Stimulated activated CD4-positive, alpha-beta T cell treated with anti-CD3 and anti-CD28 coated beads, TNF-alpha, amount 100 ng/mL, for 4 hours (primary cell): ENCODE data around the gene KCTD20.
"Not testable (repeated sequence)": the region's sequence is repeated elsewhere in the genome, so short reads cannot be mapped to it uniquely, and the experiment has no call there.

ENCODE experiments used
- DNase-seq, 3 experiments: peaks; one replicate each; pipeline ENCODE4 v3.0.0-alpha.2; 2020; ENCODE audit warnings: low read depth in 3 of 3

The KCTD20 gene

DNA sequence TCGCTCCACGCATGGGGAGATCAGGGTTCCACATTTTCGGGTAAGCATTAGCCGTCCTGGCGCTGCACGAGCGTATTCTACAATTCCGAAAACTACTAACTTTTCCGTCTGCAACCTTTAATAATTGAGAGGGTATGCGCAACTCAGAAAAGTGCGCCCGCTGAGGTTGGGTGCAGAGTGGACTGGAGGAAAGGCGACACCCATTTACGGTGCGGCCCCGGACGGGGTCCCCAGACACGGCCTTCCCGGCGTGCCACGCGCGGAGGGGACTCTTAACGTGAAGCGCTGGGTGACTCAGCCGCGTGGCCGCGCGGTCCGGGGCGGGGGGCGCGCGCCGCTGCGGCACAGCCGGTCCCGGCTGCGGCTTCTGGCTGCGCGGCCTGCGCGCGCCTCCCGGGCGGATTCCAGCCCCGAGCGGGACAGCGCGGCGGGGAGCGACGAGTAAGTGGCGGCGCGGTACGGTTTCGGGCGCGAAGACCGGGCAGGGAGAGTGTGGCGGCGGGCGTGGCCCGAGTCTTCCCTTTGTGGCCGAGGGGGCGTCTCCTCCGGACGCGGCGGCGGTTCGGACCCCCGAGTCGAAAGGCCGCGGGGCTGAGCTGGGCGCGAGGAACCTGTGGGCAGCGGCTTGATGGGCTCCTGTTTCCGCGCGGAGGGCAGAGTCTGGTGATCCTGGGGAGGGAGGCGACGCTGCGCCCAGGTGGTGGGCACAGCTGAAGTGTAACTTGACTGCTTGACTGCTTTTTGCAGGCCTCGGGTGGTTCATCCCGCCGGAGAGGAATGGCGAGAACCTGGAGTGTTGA lies at the start of gene KCTD20, which contains the start of gene PXT1:
TSS of gene KCTD20 (plus strand) at position 330 of the 800 bp plus-strand sequence. CDS start 27,098 bp downstream, outside the sequence.
TSS of gene PXT1 (minus strand) at position 184 of the 800 bp plus-strand sequence. CDS start 16,772 bp downstream, outside the sequence.
- DNase-seq: peak; percentile 70 to 76 (median 74)

DNA sequence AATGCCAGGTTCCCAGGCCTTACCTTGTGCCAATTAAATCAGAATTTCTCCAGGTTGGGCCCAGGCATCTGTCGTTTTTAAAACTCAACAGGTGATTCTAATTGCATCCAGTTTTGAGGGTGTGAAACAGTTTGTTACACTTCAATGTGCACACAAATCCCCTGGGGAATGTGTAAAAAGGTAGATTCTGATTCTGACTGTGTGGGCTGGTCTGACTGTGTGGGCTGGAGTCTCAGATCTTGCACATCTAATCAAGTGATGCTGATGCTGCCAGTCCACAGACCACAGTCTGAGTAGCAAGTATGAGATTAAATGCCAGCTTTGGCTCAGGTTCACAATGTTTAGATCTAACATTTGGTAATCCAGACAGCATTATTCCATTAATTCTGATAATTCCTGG lies 42.8 kb upstream of the KCTD20 start:
- no peak for DNase-seq

DNA sequence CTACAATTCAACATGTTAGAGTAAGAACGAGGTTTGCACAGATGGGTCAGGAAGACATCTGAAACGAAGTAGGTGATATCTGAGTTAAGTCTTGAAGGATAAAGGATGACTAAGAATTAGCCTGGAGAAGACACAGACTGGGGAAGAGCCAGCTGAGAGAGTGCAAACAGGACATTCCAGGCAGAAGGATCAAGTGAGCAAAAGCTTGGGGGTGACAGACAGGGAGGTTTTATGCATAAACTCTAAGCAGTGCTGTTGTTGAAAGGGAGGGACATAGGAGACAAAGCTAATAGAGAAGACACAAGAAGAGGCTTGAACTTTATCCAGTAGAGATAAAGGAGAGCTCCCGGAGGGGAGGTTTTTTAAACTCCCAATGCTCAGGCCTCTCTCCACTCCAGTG lies 40.3 kb upstream of the KCTD20 start:
- no peak for DNase-seq

DNA sequence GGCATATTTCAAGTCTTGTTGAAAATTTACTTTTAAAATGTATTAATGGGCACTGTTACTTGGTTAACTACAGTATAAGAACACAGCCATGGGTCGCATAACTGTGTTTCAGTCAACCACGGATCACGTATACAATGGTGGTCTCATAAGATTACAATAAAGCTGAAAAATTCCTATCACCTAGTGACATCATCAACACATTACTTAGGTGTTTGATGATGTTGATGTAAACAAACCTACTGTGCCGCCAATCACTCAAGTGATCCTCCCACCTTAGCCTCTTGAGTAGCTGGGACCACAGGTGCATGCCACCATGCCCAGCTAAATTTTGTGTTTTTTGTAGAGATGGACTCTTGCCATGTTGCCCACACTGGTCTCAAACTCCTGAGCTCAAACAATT lies 38.6 kb upstream of the KCTD20 start:
- no peak for DNase-seq

DNA sequence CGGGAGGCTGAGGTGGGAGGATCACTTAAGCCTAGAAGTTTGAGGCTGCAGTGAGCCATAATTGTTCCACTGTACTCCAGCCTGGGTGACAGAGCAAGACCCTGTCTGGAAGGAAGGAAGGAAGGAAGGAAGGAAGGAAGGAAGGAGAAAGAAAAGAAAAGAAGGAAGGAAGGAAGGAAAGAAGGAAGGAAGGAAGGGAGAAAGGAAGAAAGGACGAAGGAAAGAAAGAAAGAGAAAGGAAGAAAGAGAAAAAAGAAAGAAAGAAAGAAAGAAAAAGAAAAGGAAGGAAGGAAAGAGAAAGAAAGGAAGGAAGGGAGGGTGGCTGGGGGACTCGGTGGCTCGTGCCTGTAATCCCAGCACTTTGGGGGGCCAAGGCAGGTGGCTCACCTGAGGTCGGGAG lies 33.1 kb upstream of the KCTD20 start:
- not testable (repeated sequence) for DNase-seq

DNA sequence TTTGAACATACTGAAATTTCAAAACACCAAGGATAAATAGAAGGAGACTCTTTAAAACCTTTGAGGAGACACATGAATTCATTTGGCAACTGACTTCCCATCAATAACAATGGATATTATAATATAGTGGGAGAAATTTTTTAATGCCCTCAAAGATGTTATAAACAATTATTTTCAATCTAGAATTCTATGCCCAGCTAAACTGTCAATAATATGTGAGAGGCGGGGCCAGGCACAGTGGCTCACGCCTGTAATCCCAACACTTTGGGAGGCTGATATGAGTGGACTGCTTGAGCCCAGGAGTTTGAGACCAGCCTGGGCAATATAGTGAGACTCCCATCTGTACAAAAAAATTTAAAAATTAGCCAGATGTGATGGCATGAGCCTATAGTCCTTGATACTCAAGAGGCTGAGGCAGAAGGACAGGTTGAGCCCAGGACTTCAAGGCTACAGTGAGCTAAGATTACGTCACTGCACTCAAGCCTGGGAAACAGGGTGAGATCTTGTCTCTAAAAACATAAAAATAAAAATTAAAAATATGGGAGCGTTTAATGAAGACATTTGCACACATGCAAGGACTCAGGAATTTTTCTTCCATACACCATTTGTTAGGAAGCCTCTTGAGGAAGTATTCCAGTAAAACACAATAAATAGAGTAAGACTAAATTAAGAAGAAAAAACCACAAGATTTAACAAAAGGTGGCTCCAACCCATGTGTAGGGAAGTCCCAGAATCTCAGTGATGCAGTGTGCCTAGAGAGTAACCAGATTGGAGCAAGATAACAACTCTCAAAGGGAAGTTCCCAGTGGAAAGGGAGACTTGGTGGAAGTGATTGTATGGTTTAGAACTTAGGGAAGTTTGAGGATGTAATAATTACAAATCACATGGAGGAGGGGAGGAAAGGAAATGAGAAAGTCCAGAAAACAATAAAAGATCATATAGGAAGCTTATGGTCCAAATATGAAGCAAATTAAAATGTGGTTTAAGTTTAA lies 29.0 kb upstream of the KCTD20 start:
- no peak for DNase-seq

DNA sequence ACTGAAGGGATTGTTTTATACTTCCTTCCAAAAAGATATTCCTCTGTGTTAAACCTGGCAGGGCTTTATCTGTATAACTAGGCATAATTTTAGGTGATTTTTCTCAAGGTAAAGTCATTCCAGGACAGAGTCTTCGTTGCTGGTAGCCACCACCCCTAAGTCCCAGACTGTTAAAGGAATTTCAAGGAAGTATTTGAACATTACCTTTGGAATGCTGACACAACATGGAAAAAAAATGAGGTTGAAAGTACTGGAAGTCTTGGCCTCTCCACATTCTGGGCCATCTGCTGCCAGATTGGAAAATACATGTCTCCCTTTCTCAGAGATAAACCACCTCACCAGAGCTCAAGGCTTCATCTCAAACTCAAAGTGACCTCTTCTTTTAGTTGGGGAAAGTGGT lies 28.3 kb upstream of the KCTD20 start:
- no peak for DNase-seq

DNA sequence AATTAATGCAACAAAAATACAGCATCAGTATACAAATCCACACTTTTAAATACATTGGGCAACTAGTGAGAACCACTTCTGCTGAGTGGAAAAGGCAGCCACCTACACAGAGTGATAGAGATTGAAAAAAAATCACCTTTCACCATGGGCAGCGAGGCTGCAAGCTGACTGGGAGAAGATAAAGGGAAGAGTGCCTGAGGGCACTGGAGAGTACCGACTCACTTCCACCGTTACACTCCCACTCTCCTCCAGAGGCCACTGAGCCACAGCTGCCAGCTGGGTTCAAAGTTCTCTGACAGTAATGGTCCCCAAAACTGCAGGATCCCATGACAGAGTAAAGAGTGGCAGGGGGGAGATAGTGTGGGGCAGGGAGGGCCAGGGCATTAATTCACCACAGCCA lies 24.2 kb upstream of the KCTD20 start:
- DNase-seq: no peak

DNA sequence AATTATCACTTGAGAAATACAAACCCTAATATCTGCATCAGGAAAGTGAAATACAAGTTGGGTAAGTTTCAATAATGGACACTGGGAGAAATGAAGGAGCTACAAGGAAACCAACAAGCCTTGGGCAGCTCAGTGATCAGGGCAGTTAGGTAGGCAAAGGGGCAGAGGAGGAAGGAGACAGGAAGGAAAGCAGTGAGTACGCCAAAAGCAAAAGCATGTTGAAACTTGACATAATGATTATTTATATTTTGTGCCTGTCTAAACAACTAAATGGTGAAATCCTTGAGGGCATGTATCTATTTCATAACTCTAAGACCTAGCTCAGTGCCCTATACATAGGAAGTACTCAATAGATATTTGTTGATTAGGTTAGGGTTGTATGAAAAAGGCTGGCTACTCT lies 23.5 kb upstream of the KCTD20 start:
- no peak for DNase-seq

DNA sequence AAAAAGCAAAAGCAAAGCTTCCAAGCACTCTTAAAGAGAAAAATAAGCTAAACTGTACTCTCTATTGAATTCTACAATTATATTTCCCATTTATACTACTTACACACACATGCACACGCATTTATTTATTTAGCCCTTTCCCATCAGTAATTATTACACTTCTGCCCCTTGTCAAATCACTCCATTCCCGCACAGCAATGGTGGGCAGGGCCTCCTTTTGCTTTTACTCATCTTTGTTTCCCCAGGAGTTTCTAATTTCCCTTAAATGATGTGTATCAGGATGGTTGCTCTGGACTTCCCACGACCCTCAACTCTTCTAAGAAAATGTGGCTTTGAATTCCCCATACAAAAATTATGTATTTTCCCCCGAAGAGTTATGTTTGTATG lies 20.1 kb upstream of the KCTD20 start:
- DNase-seq: no peak

DNA sequence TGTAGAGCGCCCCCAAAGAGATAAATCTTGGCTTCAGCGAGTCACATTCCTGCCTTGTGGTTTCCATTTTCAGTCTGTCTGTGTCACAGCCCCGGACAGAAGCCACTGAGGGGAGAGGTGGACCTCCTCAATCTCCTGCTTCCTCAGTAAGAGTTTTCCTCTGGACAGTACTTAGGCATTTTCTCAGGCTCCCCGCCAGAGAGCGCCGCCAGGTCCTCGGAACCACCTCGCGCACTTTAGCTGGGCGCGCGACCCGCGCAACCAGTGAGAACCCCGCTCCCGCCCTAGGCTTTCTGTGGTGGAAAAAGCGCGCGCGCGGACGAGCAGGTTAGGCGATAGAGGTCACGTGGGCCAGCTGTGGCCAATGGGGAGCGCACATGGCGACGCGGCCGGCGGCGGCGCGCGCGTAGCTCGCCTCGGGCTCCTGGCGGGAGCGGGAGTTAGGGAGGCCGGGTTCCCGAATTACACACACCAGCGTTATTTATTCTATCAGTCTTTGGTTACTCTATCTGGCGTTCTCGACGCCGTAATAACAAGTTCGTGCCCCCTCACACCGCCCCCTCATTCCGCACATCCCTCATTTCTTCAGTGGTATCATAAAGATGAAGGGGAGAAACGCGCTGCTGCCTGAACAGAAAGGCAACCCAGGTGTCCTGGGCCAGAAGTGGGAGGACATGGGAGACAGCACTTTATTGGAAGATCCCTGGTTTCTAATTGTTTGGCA lies 19.5 kb upstream of the KCTD20 start:
- DNase-seq: peak; percentile 90 to 97 (median 97)

DNA sequence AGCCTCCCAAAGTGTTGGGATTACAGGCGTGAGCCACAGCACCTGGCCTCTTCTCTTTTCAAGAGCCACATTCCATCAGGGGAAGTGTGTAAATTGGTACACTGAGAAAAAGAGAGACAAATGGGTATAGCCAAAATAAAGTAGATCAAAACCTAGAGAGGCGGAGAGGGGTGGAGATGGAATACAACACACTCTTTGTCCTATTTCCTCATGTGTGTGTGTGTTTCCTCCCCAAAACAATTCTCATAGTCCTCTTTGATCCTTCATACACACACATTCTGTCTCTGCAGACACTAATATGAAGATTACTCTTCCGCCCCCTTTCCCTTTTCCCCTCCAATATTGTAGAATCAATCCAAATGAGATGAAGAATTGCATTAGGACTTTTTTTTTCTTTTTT lies 16.2 kb upstream of the KCTD20 start:
- DNase-seq: no peak

DNA sequence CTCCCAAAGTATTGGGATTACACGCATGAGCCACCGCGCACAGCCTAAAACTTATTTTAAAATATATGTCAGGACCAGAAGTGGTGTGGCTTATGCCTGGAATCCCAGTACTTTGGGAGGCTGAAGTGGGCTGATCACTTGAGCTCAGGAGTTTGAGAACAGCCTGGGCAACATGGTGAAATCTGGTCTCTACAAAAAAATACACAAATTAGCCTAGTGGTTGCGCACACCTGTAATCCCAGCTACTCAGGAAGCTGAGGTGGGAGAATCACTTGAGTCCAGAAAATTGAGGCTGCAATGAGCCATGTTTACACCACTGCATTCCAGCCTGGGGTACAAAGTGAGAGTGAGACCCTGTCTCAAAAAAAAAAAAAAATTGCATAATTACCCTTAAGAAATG lies 13.9 kb upstream of the KCTD20 start:
- DNase-seq: no peak

DNA sequence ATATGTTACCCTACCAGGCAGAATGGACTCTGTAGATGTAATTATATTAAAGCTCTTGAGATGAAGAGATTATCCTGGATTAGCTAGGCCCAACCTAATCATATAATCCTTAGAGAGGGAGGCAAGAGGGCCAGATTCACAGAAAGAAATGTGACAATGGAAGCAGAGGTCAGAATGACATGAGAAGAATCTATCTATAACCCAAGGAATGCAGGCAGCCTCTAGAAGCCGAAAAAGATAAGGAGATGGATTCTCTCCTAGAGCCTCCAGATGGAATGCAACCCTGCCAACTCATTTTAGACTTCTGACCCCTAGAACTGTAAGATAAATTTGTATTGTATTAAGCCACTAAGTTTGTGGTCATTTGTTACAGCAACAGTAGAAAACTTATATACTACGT lies 12.4 kb upstream of the KCTD20 start:
- DNase-seq: no peak

DNA sequence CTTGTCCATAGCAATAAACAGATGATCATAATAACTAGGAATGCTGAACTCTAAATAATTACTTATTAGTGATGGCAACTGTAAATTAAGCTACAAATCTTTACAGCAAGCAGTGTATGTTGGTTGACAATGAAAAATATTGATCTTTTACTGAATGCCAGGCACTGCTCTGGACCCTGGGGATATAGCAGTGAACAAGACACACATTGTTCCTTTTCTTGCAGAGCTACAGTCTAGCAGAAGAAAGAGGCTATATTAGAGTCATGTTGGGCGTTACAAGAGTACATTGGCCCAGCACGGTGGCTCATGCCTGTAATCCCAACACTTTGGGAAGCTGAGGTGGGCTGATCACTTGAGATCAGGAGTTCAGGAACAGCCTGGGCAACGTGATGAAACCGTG lies 11.6 kb upstream of the KCTD20 start:
- DNase-seq: no peak

DNA sequence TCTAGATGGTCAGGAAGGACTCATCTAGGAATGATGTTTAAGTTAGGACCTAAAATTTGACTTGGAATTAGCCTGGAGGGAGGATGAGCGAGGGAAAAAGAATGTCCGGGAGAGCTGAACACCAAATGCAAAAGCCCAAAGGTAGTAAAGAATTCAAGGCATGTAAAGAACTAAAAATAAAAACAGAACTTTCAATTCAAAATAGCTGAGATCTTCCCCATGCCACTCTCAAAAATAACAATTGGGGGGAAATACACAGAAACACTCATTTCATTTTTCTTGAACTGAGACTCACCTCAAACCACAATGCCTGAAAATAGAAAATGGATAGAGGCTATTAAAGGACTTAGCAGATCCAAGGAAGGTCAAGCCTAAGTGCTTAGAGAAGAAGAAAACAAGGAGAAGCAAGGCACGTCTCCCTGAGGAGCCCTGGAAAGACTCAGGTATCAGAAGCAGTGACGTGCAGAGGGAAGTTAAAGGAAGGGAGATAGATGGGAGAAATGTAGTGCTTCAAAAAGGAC lies 10.6 kb upstream of the KCTD20 start:
- DNase-seq: no peak

DNA sequence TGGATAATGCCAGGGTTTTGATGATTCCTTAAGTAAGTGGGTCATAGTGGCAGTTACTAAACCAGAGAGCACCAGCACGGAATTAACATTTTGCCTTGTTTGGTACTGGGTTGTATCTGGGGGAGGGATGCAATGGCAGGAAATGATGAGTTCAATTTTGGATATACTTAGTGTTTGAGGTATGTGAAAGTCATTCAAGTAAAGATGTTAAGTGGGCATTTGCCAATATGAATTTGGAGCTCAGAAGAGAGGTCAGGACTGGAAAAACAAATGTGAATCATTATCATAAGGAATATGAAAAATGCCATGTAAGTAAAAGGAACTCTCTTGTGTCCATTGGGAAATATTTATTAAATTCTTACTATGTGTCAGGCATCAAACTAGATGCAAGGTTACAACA lies 6.3 kb upstream of the KCTD20 start:
- DNase-seq: no peak

DNA sequence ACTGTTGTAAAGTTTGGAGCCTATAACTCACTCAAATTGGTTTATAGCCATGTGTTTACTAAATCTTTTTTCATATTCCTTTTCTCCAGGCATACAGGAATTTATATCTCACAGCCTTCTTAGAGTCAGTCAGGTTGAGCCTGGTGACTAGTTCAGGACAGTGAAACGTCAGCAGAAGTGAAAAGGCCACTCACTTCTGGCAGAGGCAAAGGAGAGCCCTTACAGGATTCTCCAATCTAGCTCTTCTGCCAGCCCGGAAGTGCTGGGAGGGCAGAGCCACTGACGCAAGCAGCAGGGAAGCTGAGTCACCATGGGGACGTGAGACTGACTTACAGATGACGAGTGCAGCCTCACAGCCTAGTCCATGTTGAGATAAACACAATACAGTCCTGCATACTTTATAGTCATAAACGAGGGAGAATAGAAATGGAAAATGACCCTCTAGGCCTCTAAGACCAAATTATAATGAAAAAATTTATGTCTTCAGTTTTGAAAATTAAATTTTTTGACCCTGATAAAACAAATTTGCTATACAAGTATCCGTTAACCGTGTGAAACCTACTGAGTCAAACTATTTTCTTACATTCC lies 1.4 kb upstream of the KCTD20 start:
- peak; percentile 50 to 73 (median 72) for DNase-seq

DNA sequence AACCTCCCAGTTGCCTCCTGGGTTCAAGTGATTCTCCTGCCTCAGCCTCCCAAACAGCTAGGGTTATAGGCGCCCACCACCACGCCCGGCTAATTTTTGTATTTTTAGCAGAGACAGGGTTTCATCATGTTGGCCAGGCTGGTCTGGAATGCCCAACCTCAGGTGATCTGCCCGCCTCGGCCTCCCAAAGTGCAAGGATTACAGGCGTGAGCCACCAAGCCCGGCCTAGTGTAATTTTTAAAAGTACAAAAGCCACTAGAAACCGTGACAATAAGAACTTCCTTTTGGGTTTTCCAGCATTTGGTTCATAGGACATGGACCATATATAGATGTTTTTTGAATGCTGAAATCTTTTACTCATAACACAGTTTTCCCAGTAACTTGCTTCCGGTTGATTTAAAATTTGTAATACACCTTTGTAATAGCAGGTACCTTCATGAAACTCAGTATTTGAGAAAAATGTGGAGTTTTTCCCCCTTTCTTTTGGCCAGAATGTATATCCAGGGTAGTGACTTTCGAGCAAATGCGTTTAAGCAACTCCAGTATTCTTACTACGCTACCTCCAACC lies 613 bp upstream of the KCTD20 start:
- DNase-seq: no peak

DNA sequence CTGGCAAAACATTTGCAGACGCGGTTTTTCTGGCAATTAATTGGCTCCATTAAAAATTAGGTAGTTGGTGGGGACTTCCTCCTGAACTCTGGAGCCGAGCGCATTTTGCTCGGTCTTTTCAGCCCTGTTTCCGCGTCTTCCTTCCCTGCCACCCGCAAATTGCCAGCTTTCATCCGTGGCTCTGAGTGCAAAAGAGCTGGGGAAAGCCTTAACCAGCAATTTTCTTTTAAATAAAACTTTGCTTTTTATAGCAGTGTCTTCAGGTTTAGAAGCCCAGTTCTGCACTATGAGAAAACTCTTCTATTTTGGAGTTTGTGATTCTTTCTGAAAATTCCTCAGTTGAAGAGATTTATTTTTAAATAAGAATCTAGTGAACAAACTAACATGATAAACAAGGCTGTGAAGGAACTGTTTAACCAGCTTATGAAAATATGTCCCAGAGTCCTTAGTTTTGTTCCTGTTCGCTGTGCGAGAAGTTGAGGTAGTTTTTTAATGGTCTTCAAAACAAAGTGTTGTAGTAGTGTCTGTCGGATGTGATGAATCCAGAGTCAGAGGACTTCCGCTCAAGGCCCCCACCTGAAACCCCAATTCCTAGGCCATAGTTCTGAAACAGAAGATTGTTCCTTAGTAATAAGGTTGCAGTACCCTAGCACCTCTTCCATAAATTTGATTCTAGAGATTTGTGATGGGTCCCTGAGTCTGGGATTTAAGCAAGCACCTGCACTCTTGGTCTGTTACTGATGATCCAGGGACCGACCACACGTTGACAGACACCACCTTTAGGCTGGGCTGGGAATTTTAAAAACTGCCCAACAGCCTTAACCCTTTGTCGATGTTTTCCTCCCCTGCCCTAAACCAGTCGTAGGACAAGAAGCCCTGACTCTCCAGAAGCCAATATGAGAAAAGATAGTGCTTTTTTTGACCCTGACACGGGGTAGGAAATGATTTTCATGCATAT lies 950 bp downstream of the KCTD20 start:
- DNase-seq: no peak
